Subcutaneous adipose tissue (tissue), 4 donors: ENCODE measurements around the gene NHLRC4. TPM values are rescaled to one million over a fixed set of nuclear protein-coding genes. Genes with fewer than 3 reads are reported as not detected.

Experiments used
- total RNA-seq, 4 donors: library from RNA; depleted of rRNA; stranded (reverse); fragments of >200 nt; gene quantifications; one replicate each; pipeline ENCODE4 v1.1.0, GENCODE V29; 2016
- TF ChIP-seq, protein P1 (sequence below): fragments of 450-650 bp; IDR thresholded peaks from one replicate; pipeline ENCODE4 v1.5.1; 2016; ENCODE audit warnings: low read depth, mild to moderate bottlenecking, control low read depth, antibody characterized with exemption, moderate library complexity

NHLRC4 gene
- total RNA-seq, 4 donors from 2014 or later, result 0.85 to 3.8 (median 2.0) TPM; not detected in 1

DNA sequence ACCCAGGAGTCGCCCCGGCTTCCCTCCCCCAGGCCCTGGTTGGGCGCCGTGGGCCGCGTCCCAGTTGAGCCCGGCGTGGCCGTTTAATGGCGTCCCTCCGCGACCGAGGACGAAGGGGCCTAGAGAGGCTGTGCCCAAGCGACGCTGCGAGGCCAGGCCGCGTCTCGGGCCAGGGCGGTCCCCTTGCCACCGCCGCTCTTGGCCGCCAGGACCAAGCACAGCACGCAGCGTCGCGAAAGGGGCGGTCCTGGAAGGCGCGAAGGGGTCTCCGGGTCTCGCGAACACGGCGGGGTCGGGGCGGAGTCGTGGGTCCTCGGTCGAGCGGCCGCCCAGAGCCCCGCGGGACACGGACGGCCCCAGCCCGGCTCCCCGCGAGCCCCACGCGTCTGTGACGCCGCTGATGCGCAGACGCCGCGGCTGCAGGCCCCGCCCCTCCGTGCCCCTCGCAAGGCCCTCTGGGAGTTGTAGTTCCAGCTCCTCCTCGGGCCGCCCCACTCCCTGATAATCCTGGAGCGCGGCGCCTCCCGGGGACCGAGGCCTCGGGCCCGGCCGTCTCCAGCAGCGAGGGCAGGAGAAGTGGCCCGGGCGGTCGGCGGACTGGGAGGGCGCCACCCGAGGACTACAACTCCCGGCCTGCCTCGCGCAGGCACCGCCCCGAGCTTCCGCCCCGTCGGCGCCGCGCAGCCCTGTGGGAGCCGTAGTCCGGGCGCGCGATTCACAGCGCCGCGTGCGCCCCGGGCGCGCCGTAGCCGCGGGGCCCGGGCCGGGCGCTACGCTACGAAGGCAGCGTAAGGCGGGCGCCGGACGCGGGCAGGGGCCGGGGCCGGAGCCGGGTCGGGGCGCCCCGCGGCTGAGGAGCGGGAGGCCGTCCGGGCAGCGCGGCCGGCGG lies 39.5 kb upstream of the NHLRC4 start, which contains the start of gene CAPN15:
Gene CAPN15 (plus strand): TSS at position 698 of the 889 bp plus-strand sequence. CDS start 19,127 bp downstream, outside the sequence.
- TF ChIP-seq, protein P1, sequence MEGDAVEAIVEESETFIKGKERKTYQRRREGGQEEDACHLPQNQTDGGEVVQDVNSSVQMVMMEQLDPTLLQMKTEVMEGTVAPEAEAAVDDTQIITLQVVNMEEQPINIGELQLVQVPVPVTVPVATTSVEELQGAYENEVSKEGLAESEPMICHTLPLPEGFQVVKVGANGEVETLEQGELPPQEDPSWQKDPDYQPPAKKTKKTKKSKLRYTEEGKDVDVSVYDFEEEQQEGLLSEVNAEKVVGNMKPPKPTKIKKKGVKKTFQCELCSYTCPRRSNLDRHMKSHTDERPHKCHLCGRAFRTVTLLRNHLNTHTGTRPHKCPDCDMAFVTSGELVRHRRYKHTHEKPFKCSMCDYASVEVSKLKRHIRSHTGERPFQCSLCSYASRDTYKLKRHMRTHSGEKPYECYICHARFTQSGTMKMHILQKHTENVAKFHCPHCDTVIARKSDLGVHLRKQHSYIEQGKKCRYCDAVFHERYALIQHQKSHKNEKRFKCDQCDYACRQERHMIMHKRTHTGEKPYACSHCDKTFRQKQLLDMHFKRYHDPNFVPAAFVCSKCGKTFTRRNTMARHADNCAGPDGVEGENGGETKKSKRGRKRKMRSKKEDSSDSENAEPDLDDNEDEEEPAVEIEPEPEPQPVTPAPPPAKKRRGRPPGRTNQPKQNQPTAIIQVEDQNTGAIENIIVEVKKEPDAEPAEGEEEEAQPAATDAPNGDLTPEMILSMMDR, result no peak

GRCh38 chr16:528111-529011 lies 38.4 kb upstream of the NHLRC4 start:
- TF ChIP-seq, protein P1, result no peak

GRCh38 chr16:529012-529575 lies 37.7 kb upstream of the NHLRC4 start:
- TF ChIP-seq, protein P1, result no peak

- TF ChIP-seq, protein P1, result no peak
Measured at GRCh38 chr16:530111-530817, 36.5 kb upstream of the NHLRC4 start.

GRCh38 chr16:531494-532125 lies 35.2 kb upstream of the NHLRC4 start:
- TF ChIP-seq, protein P1, result no peak

GRCh38 chr16:533391-534123 lies 33.2 kb upstream of the NHLRC4 start:
- TF ChIP-seq, protein P1, result no peak
